Measurements from ENCODE around the gene SLC25A43.

- TF ChIP-seq CTCF (IDR thresholded peaks at IDR 0.05; ENCODE audit: low read length) = no peak
- no peak for TF ChIP-seq EZH2 (optimal IDR thresholded peaks at IDR 0.05; ENCODE audit: low read depth, low read length)
Measured at GRCh38 chrX:119421016-119421705, 22.0 kb downstream of the SLC25A43 start.

Measured in MM.1S (cell line).